Fibroblast of peridontal ligament (primary cell): ENCODE results near the gene ARPC5.
A peak's percentile ranks its signal among the peaks of the same experiment; 100 is the strongest.
"Not testable (repeated sequence)": the region's sequence is repeated elsewhere in the genome, so short reads cannot be mapped to it uniquely, and the experiment has no call there.

Experiments used
- DNase-seq: peaks from one replicate; pipeline ENCODE4 v3.0.0-alpha.2; 2010; ENCODE audit errors: extremely low read depth

The ARPC5 gene

DNA sequence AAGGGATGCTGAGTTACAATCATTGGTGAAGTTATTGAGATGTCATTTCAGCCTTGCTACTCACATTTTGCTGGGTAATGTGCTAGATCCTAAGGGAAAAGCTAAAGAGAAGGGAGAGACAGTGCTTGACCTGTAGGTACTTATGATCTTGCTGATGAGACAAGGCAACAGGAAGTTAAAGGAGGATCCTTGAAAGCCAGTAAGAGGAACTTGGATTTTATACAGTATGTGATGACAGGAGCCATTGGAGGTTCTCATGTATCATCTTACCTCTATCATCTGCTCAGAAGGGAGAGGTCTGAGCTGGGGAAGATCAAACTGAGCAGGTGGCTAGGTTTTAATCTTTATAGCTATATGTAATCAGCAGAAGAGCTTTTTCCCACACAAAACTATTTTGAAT is 11.2 kb upstream of the ARPC5 start:
- no peak for DNase-seq

DNA sequence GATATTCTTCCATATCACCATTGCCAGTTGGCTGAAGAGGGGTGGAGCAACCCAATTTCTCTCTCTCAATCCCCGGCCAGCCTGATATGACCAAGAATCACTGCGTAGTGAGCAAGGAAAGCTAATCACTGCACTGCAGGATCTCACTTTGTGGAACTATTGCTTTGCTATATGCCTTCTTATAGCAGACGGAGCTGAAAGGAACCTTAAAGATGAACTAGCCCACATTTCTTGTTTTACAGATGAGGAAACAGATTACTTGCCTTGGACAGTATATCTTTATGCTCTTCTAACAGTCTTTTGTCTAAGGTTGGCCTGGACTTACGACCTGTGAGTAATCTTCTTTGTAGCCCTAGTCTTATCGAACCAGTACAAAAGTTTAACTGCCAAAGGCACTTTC is 9.9 kb upstream of the ARPC5 start:
- DNase-seq, result no peak

DNA sequence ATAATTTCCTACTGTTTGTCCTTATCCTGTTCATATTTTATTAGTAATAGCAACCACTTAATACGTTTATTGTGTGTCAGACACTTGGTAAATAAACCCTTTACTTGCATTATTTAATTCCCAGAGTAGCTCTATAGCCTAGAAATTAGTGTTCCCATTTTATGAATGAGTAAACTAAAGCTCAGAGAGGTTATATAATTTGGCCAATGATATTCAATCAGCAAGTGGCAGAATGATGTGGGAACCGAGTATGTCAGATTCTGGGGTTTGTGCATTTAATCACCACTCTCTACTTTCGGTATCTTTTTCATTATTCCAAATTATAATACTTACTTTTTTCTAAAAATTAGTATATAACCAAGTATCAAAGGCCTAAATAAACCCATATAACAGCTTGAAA is 6.6 kb upstream of the ARPC5 start:
- no peak for DNase-seq

DNA sequence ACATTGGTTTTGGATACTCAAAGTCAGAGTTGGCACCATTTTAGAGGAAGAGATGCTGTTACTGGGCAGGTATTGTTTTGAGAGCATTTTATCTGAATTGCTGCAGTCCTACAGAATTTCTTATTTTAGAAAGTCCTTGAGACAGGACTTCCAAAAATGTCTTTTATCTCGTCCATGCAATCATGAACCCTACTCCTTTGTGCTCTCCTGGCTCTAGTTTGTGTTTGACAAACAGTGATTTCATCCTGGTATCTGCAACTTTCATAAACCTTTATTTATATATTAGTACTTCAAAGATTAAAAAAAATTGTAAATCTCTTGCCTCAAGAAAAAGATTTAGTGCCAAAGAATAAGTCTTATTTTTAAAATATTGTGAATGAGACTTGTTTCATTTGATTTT is 4.6 kb upstream of the ARPC5 start:
- no peak for DNase-seq

DNA sequence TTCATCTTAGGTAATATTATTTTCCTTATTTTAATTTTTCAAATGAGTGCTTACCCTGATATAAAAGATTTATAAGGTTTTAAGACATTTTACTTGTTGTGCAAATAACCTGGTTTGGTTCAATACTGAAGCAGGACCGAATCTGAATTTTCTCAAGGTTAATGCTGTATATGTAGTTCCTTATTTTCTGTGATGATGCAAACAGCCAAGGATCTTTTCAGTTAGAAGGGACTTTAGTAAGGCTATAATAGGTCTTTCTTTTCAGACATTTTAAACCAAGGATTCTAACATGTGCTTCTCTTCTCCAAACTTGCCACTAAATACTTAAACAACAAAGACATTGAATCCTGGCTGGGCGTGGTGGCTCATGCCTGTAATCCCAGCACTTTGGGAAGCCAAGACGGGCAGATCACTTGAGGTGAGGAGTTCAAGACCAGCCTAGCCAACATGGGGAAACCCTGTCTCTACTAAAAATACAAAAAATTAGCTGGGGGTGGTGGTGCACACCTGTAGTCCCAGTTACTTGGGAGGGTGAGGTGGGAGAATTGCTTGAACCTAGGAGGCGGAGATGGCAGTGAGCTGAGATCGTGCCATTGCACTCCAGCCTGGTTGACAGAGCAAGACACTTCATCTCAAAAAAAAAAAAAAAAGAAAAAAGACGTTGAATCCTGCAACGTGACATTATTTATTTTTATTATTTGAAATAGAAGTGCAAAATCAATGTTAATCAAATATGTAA is 3.2 kb upstream of the ARPC5 start:
- no peak for DNase-seq

DNA sequence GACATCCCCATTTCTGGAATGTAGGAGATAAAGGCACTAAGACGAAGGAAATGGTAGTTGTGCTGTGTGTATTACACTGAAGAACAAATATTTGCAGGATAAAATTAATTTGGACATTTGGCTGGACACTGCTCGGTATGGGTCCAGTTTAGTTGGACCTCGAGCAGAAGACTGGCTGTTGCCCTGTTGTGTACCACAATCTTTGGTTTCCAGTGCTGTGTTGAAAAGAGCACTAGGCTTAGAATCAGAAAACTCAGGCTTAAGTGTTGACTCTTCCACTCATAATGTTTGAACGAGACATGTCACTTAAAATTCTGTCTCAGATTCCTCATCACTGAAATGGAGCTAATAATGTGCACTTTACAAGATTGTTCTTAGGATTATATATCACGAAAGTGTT is 1.2 kb upstream of the ARPC5 start:
- DNase-seq, result no peak

DNA sequence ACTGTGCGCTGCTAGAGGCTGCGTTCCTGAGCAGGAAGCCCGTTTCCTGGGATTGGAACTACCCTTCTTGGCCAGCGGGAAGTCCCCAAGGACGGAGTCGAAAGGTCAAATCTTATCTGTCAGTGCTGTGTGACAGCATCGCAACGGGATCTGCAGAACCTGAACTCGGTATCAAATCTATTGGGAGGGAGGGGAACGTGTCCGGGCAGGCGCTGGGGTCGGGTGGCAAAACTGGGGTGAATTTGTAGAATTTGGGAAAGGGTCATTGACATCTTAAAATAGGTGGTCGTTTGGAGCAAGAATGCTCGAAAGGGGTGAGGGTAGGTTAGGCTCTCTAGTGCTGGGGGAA is 725 bp upstream of the ARPC5 start:
- DNase-seq, result no peak

DNA sequence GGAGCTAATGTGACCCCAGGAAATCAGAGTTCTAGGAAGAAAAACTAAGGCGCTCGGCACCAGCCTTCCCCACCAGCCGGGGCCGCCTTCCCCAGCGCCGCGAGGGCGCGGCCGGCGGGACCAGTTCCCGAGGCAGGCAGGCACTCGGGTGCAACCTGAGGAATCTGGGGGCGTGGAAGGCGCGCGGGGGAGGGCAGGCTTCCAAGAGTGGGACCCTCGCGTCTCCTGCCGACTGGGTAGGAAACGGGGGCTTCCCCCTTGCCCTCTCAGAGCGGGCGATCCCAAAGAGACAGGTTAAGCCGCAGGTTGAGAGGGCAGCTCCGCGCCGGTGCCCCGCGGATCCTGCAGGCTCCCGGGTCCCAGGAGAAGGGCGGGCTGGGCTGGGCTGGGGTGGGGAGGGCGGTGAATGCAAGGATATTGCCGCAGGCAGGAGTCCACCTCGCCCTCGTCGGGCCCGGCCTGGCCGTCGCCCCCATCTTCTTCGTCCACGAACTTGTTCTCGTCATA is 431 bp downstream of the ARPC5 start:
- DNase-seq, result no peak

DNA sequence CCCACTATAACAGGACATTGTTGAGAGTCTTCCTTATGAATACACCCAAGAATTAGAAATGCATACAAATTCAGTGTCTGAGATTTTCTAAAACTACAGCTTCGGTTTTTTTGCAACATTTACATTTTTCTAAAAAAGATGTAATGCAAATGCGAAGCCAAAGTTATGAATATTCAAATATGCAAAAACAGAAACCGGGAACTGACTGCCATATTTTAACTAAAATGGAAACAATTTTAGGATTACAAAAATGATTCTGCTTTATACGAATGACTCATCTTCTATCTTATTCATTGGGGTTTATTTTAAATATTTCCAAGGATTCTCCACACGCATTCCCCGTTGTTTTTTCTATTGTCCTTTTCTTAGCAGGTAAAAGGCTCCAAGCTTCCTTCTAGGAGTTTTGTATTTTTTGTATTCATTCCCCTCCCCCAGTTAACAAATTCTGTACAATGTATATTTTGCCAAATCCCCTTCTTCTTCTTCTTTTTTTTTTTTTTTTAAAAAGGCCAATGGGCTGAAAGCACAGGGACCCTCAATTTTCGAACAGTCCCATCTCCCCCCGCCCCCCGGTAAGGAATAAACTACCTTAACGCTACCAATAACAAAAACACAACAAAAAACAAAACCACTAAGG is 1.0 kb downstream of the ARPC5 start:
- DNase-seq, result peak; percentile 15

DNA sequence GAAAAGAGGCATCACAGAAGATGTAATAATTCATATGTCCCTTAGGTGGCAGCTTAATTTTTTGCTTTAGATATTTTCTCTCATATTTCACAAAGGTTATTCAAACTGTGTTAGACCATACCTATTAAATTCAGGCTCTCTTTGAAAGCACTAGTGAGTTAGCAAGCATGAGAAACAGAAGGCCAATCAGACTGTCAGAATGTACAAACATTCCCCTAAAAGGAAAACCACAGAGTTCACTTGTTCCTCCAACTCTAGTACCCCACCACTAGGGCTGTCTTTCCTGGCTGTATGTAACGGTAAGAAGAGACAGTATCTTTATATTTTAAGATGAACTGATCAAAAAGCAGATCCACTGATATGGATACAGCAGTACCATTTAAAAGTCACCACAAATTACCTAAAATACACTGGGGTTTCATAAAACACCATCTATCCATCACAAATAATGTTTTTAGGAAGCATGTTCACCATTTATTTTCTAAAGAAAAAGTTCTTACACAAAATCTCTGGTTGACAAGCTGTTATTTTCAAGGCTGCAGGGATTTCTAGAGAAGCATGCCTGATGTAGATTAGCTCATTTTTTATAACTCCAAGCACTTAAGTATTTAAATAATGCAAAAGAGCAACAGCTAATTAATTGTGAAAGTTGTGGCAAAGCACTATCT is 1.8 kb downstream of the ARPC5 start:
- peak; percentile 94 for DNase-seq

DNA sequence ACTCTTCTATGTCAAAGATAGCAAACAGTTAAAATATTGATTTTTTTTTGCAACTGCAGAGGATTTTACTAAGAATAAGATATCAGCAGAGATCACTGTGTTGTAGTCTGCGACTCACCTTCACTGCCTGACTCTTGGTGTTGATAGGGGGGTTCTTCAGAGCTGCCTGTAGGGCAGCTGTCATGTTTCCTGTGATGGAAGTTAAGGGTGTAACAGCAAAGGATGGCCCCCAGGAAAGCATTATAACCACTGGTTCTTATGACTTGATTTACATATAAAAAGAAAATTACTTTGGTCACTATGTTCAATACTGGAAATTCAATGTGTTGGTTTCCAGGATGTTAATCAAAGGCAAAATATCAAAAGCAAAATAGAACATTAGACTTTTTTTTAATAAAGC is 2.6 kb downstream of the ARPC5 start:
- no peak for DNase-seq

DNA sequence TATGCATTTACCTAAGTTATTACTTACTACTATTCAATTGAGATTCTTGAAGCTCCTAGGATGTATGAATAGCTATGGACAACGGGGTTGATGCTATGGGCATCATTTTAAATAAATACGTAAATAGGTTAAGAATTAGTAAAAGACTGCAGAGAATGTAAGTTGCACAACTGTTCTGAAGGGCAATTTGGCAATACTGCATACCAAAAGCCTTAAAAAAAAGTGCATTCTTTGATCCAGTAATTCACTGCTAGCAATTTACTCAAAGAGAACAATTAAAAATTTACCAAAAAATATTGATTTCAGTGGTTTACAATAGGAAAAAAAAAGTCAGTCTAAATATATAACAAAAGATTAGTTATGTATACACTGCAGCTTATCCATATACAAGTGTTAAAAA is 3.5 kb downstream of the ARPC5 start:
- DNase-seq, result peak; percentile 81

DNA sequence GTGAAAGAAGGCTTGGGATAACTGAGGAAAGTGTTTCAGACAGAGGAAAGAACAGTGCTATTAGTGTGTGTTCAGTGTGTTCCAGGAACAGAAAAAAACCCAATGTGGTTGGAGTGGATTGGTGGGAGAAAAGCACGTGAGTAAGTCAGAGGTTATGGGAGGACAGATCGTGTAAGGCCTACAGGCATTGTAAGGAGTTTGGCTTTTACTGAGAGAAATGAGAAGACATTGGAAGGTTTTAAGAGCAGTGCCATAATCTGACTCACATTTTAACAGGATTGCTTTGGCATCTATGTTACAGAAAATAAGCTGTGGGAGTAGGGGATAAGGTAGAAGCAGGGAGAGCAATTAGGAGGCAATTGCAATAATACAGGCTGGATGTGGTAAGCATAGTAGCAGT is 4.8 kb downstream of the ARPC5 start:
- DNase-seq, result peak; percentile 72

DNA sequence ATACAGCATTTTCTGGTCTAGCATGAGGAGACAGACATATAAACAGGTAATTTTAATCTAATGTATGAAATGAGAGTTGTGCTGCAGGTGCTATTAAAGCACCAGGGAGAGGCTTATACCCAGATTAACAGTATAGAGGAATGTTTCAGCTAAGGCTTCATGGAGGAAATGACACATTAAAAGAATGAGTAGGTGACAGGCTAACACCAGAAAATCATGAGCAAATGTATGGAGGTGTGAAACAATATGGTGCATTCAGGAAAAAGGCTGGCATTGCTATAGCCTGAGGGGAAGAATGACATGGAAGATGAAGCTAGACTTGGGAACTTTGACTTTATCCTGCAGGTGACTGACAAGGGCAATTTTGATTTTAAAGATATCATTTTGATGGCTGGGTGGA is 7.0 kb downstream of the ARPC5 start:
- no peak for DNase-seq

DNA sequence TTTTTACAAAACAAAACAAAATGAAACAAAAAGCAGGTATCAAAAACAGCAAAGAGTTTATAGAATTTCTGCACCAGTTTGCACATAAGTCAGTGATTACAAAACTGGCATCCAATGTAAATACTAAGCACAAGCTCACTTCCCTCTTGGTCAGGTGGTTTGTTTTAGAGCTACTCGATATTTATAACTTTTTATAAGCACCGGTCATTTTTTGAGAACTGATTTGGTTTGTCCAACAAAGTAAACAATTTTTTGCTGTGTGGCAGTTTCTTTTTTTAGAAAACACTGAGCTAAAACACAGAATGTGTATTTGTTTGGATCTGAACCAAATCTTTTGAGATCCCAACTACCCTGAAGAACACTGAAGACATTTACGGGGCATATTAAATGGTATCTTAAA is 9.3 kb downstream of the ARPC5 start:
- peak; percentile 39 for DNase-seq

DNA sequence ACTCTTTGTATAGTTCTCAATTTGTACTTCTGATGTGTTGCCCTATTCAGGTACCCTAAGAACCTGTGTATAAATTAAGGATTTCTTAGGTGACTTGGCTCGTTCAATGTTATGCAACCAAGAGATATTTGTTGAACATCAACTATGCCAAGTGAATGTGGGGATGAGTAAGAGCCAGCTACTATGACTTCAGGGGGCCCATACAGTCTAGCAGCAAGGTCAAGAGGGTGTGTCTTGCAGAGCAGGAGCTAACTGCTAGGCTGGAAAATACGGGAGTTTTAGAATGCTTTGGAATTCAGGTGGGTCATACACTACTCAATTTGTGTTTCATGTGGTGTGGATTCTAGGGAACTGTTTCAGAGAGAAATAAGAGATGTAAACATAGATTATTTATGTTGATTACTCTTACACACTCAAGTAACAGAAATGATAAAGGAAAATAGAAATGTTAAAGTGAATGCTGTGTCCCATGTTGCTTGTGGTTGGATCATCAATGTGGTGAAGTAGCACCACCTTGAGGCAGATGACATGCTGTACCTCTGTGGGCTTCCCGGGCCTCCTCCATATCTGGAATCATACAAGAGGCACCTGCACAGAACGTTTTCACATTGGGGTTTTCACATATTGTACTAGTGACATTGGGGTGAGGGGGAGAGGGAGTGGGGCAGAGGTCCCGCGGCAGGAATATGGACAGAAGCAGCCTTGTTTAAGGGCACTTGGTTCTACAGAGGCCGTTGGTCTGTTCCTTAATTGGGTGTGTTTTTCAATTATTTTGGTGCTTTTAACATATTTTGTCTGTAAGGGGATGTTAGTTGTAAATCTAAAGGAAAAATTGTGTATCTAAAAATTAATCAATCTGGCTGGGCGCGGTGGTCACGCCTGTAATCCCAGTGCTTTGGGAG is 12.4 kb downstream of the ARPC5 start:
- peak; percentile 74 for DNase-seq

DNA sequence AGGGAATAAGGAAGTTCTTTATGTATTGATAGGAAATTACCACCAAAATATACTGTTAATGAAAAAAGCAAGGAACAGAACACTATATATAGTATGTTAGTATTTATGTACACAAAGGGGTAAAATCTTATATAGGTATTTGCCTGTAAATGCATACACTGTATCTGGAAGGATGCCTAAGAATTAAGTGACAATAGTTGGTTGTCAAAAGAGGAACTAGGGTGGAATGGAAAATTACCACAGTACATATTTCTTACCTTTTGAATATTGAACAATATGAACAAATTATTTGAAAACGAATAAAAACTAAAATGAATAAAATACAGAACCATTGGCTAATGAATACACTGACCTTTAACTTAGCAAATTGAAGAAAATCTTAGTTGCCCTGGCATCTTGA is 13.6 kb downstream of the ARPC5 start:
- no peak for DNase-seq

DNA sequence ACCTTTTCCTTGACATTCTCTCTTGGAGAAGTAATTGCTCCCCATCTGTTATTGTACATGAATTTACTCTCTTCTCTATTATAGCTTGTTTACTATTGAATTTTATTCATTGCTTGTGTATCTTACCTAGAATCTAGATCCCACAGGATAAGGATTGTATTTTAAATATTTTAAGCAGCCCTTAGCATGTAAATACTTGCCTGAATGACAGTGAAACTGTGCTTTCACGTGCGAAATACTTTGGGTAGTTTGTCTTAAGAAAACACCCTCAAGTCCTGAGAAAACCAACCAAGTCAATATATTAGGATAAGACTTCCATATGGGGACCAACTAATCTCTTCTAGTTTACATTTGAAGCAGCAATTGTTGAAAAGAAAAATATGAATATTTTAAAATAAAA is 15.3 kb downstream of the ARPC5 start:
- DNase-seq, result no peak

DNA sequence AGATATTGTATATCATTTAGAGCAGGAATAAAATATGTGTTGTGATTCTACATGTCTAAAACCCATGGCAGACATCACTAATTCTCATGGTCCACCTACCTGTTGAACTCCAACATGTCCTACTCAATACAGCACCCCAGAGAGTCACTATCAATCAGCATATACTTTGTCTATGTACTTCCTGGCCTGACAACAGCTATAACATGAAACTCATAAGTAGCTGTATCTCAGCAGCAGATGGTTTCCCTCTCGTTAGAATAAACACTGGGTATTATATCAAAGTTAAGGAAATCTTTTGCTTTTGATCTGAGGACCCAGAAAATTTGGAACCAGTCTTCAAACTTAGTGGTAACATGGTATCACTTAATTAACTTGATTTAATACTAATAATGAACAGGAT is 15.8 kb downstream of the ARPC5 start:
- DNase-seq, result no peak

DNA sequence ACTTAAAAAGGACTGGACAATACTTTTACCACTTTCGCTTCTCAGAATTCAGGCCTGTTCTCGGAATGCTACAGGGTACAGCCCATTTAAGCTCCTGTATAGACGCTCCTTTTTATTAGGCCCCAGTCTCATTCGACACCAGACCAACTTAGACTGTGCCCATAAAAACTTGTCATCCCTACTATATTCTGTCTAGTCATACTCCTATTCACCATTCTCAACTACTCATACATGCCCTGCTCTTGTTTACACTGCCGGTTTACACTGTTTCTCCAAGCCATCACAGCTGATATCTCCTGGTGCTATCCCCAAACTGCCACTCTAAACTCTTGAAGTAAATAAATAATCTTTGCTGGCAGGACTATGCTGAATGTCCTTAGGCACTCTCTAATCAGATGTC is 17.4 kb downstream of the ARPC5 start:
- not testable (repeated sequence) for DNase-seq

DNA sequence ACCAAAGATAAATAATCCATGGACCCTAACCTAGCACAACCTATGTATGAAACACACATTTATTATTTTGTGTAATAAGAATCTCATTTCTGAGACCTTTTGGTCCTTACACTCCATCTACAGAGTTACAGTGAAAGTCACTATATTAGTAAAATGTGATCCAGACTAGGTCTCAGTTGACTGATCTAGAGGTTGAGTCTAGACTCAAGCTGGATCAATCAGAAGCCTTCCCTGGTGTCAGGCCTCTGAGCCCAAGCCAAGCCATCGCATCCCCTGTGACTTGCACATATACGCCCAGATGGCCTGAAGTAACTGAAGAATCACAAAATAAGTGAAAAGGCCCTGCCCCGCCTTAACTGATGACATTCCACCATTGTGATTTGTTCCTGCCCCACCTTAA is 22.6 kb downstream of the ARPC5 start:
- DNase-seq, result not testable (repeated sequence)

DNA sequence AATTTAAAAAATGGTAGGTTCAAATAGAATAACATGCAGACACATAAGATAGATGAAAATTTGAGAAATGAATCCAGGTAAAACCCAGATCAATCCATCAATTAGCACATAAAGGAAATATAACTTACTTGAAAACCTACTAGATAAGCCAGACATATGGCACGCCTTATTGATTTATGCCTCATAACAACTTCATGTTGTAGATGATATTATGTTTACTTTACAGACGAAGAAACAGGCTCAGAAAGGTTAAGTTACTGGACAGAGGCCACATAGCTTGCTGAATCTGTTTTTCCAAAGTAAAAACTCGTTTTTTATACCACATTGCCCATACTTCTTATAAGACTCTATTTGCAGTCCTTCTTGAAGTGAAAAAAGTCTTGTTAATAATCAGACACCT is 23.2 kb downstream of the ARPC5 start:
- DNase-seq, result no peak
